ENCODE measurements around the gene MAP1LC3B2. TPM values are rescaled to one million over a fixed set of nuclear protein-coding genes. Genes with fewer than 3 reads are reported as not detected.
"Not testable (repeated sequence)": the region's sequence is repeated elsewhere in the genome, so short reads cannot be mapped to it uniquely, and the experiment has no call there.

The MAP1LC3B2 gene
- total RNA-seq, 1 donor from 2014 or later, result 0.82 TPM

DNA sequence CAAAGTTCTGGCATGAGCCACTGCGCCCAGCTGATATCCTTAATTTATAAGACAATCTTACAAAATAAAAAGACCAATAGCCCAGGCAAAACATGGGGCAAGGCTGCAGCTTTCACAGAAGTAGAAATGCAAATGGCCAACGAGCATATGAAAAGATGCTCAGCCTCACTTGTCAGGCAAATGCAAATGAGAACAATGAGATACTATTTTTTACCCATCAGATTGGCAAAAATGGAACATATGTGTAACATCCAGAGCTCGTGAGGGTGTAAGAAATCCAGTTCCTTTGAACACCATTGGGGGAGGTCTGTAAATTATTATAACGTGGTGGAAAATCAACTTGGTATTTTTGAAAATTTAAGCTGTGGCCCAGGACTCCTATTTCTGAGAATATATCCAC lies 14.6 kb downstream of the MAP1LC3B2 start:
- DNase-seq (ENCODE audit: low read depth, low spot score), result no peak
- Mint-ChIP-seq H3K27me3 (ENCODE audit: low read depth) (no peaks in the 10 kb centered on the region), H3K36me3 (ENCODE audit: low read depth) (no peaks in the 10 kb centered on the region), H3K9me3 (peaks cover 4% of the 10 kb centered on the region), H3K27ac (ENCODE audit: unreplicated experiment) (no peak overlapping the region), H3K4me1 (peaks cover 4% of the 10 kb centered on the region), H3K4me3 (no peak overlapping the region)
- no peak for TF ChIP-seq CTCF (conservative IDR thresholded peaks at IDR 0.05)

DNA sequence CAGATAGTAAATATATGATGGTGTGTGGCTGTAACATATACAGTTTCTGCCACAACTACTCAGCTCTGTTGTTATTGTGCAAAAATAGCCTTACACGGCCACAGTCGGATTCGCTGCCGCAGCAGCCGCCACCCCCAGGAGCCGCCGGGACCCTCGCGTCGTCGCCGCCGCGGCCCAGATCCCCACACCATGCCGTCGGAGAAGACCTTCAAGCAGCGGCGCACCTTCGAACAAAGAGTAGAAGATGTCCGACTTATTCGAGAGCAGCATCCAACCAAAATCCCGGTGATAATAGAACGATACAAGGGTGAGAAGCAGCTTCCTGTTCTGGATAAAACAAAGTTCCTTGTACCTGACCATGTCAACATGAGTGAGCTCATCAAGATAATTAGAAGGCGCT lies 16.6 kb downstream of the MAP1LC3B2 start:
- H3K4me3 Mint-ChIP-seq; DNase-seq (ENCODE audit: low read depth, low spot score); H3K9me3 Mint-ChIP-seq; H3K27me3 Mint-ChIP-seq (ENCODE audit: low read depth); H3K4me1 Mint-ChIP-seq; H3K36me3 Mint-ChIP-seq (ENCODE audit: low read depth): not testable (repeated sequence)
- H3K27ac Mint-ChIP-seq (ENCODE audit: unreplicated experiment), result peak overlapping the region; percentile 47

DNA sequence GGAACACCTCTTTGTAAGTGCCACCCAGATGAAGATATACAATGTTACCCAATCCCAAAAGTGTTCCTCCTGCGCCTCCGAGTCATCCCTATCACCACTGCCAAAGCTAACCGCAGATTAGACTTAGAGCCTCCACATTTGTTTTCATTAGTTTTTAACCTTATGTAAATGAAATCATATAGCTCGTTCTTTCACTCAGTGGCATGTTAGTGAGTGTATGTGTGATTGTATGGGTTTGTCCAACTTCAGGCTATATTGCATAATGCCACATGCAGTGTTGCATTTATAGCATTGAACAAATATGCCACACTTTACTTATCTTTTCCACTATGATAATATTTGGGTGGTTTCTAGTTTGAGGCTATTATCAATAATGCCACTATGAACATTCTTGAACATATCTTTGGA lies 18.0 kb downstream of the MAP1LC3B2 start:
- no peaks in the 10 kb centered on the region for H3K27me3 Mint-ChIP-seq (ENCODE audit: low read depth)

GRCh38 chr12:116578051-116578450 lies 18.9 kb downstream of the MAP1LC3B2 start:
- Mint-ChIP-seq H3K4me1 (peaks cover 7% of the 10 kb centered on the region), H3K27ac (ENCODE audit: unreplicated experiment) (no peak overlapping the region), H3K9me3 (peaks cover 2% of the 10 kb centered on the region), H3K4me3 (no peak overlapping the region), H3K27me3 (ENCODE audit: low read depth) (no peaks in the 10 kb centered on the region), H3K36me3 (ENCODE audit: low read depth) (no peaks in the 10 kb centered on the region)
- no peak for DNase-seq (ENCODE audit: low read depth, low spot score)
- TF ChIP-seq CTCF (conservative IDR thresholded peaks at IDR 0.05), result no peak

More for the DNA sequence above, 18.0 kb downstream of the MAP1LC3B2 start:
- DNase-seq (ENCODE audit: low read depth, low spot score), result no peak
- Mint-ChIP-seq H3K27ac (ENCODE audit: unreplicated experiment) (no peak overlapping the region), H3K4me3 (no peak overlapping the region), H3K4me1 (no peaks in the 10 kb centered on the region), H3K36me3 (ENCODE audit: low read depth) (no peaks in the 10 kb centered on the region), H3K9me3 (peaks cover 2% of the 10 kb centered on the region)
- no peak for TF ChIP-seq CTCF (conservative IDR thresholded peaks at IDR 0.05)

- Mint-ChIP-seq H3K9me3 (peaks cover 9% of the 10 kb centered on the region), H3K4me1 (peaks cover 11% of the 10 kb centered on the region), H3K27me3 (ENCODE audit: low read depth) (peaks cover 3% of the 10 kb centered on the region), H3K27ac (ENCODE audit: unreplicated experiment) (peak overlapping the region; percentile 92), H3K36me3 (ENCODE audit: low read depth) (peaks cover 3% of the 10 kb centered on the region), H3K4me3 (no peak overlapping the region)
- no peak for TF ChIP-seq CTCF (conservative IDR thresholded peaks at IDR 0.05)
- no peak for DNase-seq (ENCODE audit: low read depth, low spot score)
These were observed 23.4 kb downstream of the MAP1LC3B2 start for GRCh38 chr12:116582610-116583009.

DNA sequence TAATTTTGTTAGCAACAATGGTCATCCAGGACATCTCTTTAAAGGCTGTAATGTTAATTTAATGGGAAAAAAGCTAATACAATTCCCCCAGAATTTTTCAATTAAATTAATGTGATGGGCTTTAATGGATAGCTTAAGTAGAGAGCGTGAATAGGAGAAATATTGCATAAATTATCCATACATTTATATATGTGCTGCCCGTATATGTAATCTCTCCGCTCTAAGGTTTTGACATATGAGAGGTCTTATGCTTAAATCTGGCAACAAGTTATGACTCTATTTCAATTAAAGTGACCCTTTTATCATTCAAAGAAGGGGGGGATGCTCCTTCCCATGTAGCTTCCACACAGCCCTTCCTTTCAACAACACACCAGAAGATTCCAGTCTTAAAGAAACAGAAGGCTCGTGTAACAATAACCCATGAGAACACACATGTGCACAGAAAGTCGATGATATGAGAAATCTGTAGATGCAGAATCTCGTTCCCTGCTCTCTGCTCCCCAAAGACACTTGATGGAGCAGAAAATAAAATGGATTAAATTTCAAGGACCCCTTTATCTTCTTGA lies 24.0 kb downstream of the MAP1LC3B2 start:
- TF ChIP-seq CTCF (conservative IDR thresholded peaks at IDR 0.05), result no peak
- Mint-ChIP-seq H3K27me3 (ENCODE audit: low read depth) (peaks cover 3% of the 10 kb centered on the region), H3K27ac (ENCODE audit: unreplicated experiment) (no peak overlapping the region), H3K4me1 (peaks cover 11% of the 10 kb centered on the region), H3K4me3 (no peak overlapping the region), H3K36me3 (ENCODE audit: low read depth) (peaks cover 3% of the 10 kb centered on the region), H3K9me3 (peaks cover 10% of the 10 kb centered on the region)
- no peak for DNase-seq (ENCODE audit: low read depth, low spot score)

Measured in neural crest cell (in vitro differentiated cells).